Measurements from ENCODE around the gene SYNPR. TPM values are rescaled to one million over a fixed set of nuclear protein-coding genes. Genes with fewer than 3 reads are reported as not detected.

The SYNPR gene
- total RNA-seq, 4 donors from 2014 or later: 0.17 to 0.58 TPM; not detected in 2

DNA sequence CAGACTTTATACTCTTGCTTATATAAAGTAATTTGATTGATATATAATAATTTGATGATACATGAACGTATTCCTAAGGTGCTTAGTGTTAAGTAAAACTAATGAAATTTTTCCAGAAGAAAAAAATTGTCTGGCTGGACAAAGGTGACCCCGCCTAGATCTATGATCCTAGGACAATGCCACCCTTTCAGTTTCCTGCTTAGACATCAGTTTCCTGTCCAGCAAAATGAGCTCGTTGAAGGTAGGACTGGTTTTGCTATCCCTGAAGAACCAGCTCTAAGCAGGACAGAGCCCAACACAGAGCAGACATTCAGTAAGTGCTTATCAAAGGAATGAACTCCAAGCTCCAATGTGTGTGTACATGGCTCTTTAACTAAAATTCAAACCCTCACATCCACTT, 293.6 kb downstream of the SYNPR start:
- intact Hi-C loops (cut with DNase I): no loop called here
- H3K4me3 ChIP-seq: no peak overlapping the region
- DNase-seq (ENCODE audit: extremely low spot score): no peak
- H3K9me3 ChIP-seq: no peaks in the 10 kb centered on the region
- H3K27me3 ChIP-seq: no peaks in the 10 kb centered on the region
- TF ChIP-seq, protein P1, sequence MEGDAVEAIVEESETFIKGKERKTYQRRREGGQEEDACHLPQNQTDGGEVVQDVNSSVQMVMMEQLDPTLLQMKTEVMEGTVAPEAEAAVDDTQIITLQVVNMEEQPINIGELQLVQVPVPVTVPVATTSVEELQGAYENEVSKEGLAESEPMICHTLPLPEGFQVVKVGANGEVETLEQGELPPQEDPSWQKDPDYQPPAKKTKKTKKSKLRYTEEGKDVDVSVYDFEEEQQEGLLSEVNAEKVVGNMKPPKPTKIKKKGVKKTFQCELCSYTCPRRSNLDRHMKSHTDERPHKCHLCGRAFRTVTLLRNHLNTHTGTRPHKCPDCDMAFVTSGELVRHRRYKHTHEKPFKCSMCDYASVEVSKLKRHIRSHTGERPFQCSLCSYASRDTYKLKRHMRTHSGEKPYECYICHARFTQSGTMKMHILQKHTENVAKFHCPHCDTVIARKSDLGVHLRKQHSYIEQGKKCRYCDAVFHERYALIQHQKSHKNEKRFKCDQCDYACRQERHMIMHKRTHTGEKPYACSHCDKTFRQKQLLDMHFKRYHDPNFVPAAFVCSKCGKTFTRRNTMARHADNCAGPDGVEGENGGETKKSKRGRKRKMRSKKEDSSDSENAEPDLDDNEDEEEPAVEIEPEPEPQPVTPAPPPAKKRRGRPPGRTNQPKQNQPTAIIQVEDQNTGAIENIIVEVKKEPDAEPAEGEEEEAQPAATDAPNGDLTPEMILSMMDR (IDR thresholded peaks at IDR 0.05): no peak
- TF ChIP-seq EP300 (IDR thresholded peaks at IDR 0.05) (no peak), POLR2A (IDR thresholded peaks at IDR 0.05; ENCODE audit: low read depth) (no peak), POLR2AphosphoS5 (IDR thresholded peaks at IDR 0.05) (no peak)
- H3K4me1 ChIP-seq: no peaks in the 10 kb centered on the region
- WGBS: 62% methylated on average over 3 of the region's 3 CpGs
- no peak overlapping the region for H3K27ac ChIP-seq (replicated peaks in 1 of 4)
- H3K36me3 ChIP-seq: no peaks in the 10 kb centered on the region

DNA sequence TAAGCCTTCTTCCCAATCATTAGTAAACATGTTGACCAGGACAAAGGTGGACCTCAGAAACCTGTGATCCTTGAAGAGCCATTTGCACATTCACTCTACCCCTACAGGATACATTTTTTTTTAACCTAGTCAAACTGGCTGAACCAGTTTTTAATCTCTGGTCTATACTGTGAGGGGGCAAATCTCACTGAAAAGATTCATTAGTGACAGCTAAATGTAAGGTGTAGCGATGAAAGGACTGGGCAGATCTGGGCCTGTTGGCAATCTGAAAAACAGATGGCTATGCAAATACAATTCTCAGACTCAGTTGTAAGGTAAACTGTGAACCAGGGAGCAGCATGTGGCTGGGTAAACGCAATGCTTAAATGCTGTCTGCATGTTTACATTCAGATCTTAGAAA, 298.7 kb downstream of the SYNPR start:
- intact Hi-C loops (cut with DNase I): no loop called here
- no peak for DNase-seq (ENCODE audit: extremely low spot score)
- WGBS: 63% methylated on average over 2 of the region's 2 CpGs

DNA sequence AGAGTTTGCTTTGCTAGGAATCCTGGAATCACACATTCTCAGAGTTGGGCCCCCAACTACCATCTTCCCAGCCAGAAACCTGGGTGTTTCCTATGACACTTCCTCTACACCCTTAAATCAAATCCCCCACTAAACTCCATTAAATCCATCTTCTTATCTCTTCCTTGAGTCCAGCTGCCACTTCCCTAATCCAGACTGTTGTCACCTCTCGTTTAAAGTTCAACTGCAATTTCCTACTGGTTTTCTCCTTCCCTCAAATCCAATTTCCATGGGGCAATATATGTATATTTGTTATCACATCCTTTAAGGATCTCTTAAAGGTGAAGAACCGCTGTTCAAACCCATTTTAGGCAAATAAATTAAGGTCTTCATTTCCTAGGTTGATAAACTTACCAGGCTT, 300.8 kb downstream of the SYNPR start:
- WGBS: 67% methylated on average over 2 of the region's 2 CpGs
- DNase-seq (ENCODE audit: extremely low spot score): no peak
- intact Hi-C loops (cut with DNase I): no loop called here
- no peak for TF ChIP-seq POLR2AphosphoS5 (IDR thresholded peaks at IDR 0.05)
- no peak for TF ChIP-seq EP300 (IDR thresholded peaks at IDR 0.05)
- TF ChIP-seq POLR2A (IDR thresholded peaks at IDR 0.05; ENCODE audit: low read depth): no peak
- TF ChIP-seq, protein P1 (IDR thresholded peaks at IDR 0.05): no peak
- H3K9me3 ChIP-seq: no peaks in the 10 kb centered on the region
- no peaks in the 10 kb centered on the region for H3K4me1 ChIP-seq
- no peaks in the 10 kb centered on the region for H3K27me3 ChIP-seq
- H3K36me3 ChIP-seq: no peaks in the 10 kb centered on the region
- no peak overlapping the region for H3K27ac ChIP-seq (replicated peaks in 1 of 4)
- no peak overlapping the region for H3K4me3 ChIP-seq

More for the DNA sequence above, 298.7 kb downstream of the SYNPR start:
- Histone ChIP-seq H3K27ac (replicated peaks in 1 of 4) (no peak overlapping the region), H3K36me3 (no peaks in the 10 kb centered on the region), H3K4me1 (no peaks in the 10 kb centered on the region), H3K4me3 (no peak overlapping the region), H3K9me3 (no peaks in the 10 kb centered on the region), H3K27me3 (no peaks in the 10 kb centered on the region)
- TF ChIP-seq POLR2AphosphoS5 (IDR thresholded peaks at IDR 0.05) (no peak), POLR2A (IDR thresholded peaks at IDR 0.05; ENCODE audit: low read depth) (no peak)
- TF ChIP-seq, protein P1 (IDR thresholded peaks at IDR 0.05): no peak

DNA sequence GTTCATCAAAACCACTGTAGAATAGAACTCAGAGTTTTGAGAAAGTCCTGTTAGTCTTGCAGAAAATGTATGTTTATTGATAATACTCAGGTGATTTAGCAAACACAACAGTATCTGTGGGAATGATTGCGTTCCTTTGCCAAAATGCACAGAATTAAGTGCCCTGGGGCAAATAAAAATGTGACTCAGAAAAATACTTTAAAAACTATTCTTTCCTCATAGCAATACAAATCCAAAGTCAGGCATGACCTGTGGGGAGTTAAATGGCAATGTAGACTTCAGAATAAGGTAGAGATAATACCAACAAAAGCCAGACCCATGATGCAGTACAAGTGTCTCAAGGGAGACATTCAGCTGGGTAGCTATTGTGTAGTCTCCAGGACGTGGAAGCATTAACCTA, 302.0 kb downstream of the SYNPR start:
- WGBS: 73% methylated on average over 2 of the region's 2 CpGs
- Histone ChIP-seq H3K4me3 (no peak overlapping the region), H3K27ac (replicated peaks in 1 of 4) (no peak overlapping the region), H3K36me3 (no peaks in the 10 kb centered on the region), H3K27me3 (no peaks in the 10 kb centered on the region), H3K9me3 (no peaks in the 10 kb centered on the region), H3K4me1 (no peaks in the 10 kb centered on the region)
- TF ChIP-seq POLR2AphosphoS5 (IDR thresholded peaks at IDR 0.05) (no peak), EP300 (IDR thresholded peaks at IDR 0.05) (no peak), POLR2A (IDR thresholded peaks at IDR 0.05; ENCODE audit: low read depth) (no peak)
- TF ChIP-seq, protein P1 (IDR thresholded peaks at IDR 0.05): no peak
- intact Hi-C loops (cut with DNase I): no loop called here
- no peak for DNase-seq (ENCODE audit: extremely low spot score)

DNA sequence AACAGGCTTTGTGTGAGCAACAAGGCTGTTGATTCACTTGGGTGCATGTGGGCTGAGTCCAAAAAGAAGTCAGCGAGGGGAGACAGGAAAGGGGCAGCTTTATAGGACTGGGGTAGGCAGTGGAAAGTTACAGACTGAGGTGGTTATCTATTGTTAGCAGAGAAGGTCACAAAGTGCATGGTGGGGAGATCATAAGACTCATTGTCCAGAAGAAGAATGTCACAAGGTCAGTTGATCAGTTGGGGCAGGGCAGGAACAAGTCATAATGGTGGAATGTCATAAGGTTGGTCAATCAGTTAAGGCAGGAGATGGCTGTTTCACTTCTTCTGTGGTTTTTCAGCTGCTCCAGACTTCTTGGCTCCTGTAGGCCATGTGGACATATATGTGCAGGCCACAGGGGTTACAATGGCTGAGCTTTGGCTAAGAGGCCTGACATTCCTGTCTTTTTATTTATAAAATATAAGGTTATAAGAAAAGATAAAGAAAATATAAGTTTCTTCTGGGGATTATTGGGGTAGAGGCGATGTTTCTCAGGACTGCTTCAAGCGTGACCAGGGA, 304.9 kb downstream of the SYNPR start:
- no peak for TF ChIP-seq EP300 (IDR thresholded peaks at IDR 0.05)
- TF ChIP-seq POLR2AphosphoS5 (IDR thresholded peaks at IDR 0.05): no peak
- TF ChIP-seq POLR2A (IDR thresholded peaks at IDR 0.05; ENCODE audit: low read depth): no peak
- TF ChIP-seq, protein P1 (IDR thresholded peaks at IDR 0.05): no peak
- DNase-seq (ENCODE audit: extremely low spot score): no peak
- 86% methylated on average over 3 of the region's 3 CpGs for WGBS

More for the DNA sequence above, 304.9 kb downstream of the SYNPR start:
- Histone ChIP-seq H3K27me3 (no peaks in the 10 kb centered on the region), H3K9me3 (no peaks in the 10 kb centered on the region), H3K4me1 (no peaks in the 10 kb centered on the region), H3K27ac (replicated peaks in 1 of 4) (no peak overlapping the region), H3K36me3 (no peaks in the 10 kb centered on the region), H3K4me3 (no peak overlapping the region)
- intact Hi-C loops (cut with DNase I): no loop called here
